NCI-H2171 treated with DMSO at 0.1 percent for 48 hours (cell line): ENCODE data around the gene HDDC2.

Experiments
- DNase-seq: peaks from one replicate; lab custom pipeline; 2025; lab: John Stamatoyannopoulos, UW

The HDDC2 gene

DNA sequence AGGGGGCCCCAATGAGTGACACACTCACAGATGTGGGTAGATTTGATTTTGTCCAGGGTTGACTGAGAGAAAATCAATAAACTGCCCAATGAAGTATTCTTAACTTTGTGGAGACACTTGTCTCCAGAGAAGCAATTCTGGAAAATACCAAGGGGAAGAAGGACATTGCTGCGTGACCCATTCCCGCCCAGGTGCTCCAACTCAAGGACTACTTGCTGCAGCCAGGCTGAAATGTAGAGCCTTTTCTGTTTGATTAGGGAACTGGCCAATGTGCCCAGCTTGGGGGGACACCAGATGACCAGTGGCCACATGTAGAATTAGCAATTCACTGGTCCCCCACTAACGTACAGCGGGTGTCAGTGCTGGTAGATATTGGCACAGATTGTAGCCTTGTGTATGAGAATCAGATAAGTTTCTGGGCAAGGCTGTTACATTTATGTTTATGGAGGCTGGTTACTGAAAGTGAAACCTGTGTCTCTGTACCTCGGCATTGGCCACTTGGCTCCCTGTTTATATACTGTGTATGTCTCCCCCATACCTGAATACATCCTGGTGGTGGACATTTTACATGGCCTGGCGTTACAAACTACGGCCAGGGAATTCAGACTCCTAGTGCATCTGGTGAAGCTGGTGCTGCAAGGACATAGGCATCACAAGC, 32.3 kb downstream of the HDDC2 start:
- no peak for DNase-seq

DNA sequence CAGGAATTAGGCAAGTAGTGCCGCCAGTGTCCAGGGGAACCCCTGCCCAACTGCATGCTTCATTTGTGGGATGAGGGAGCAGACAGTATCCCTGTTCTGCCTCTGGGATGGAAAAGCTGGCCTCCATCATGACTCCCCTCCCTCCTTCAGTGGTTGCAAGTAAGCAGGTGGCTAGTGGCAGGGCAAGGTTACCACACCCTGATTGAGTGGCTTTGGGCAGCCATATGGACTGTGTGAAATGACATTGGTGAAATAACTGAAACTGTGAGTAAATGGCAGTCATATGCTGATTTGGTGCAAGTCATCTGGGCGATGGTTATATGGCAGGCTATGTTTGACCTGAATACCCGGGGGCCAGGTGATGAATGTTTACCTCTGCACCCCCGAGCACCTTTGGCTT, 33.0 kb downstream of the HDDC2 start:
- no peak for DNase-seq

DNA sequence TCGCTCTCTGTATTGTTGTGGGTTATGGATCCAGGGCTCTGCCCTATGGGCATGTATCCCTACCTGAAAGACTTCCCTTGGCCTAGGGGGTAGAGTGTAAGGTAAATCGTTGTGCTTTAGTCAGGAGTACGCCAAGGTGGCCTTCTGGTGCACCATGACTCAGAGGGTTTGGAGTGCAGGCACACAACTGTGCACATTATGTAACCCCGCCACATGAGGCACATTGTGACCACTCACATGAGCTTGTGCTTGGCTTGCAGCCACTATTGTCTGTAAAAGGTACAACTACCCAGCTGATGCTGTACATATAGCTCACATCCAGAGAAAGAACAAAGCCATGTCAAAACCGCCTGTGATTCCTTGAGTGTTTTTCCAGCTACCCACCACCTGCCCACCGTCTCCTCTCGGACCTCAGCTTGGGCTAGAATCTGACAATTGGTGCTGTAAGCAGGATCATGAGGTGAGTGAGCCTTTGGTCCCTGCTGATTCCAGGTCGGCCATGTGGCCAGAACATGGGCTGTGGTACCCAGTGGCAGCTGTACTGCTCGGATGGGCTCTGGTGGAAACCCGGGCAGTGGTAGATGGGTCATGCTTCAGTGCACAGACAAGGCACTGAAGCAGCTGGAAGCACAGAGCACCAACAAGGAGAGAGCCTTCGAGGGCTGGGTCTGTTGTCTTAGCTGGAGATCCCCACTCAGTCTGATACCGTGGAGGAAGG, 33.8 kb downstream of the HDDC2 start:
- DNase-seq, result peak; percentile 60

DNA sequence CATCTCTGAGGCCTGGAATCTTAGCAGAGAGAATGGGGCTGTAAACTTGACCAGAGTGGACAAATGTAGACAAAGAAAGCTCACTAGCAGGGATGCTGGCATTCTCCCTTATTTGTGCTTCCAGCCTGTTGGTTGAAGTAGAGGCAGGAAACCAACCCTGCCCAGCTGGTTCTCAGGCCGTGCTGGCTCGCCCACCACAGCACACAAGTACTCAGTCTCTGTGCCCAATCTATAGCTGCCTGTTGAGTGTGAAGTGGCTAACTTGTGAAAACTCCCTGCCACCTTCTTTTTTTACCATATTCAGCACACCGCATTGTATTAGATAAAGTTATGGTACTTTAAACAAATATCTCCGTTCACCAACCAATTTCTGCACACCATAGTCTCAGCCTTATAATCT, 37.3 kb downstream of the HDDC2 start:
- DNase-seq, result no peak

DNA sequence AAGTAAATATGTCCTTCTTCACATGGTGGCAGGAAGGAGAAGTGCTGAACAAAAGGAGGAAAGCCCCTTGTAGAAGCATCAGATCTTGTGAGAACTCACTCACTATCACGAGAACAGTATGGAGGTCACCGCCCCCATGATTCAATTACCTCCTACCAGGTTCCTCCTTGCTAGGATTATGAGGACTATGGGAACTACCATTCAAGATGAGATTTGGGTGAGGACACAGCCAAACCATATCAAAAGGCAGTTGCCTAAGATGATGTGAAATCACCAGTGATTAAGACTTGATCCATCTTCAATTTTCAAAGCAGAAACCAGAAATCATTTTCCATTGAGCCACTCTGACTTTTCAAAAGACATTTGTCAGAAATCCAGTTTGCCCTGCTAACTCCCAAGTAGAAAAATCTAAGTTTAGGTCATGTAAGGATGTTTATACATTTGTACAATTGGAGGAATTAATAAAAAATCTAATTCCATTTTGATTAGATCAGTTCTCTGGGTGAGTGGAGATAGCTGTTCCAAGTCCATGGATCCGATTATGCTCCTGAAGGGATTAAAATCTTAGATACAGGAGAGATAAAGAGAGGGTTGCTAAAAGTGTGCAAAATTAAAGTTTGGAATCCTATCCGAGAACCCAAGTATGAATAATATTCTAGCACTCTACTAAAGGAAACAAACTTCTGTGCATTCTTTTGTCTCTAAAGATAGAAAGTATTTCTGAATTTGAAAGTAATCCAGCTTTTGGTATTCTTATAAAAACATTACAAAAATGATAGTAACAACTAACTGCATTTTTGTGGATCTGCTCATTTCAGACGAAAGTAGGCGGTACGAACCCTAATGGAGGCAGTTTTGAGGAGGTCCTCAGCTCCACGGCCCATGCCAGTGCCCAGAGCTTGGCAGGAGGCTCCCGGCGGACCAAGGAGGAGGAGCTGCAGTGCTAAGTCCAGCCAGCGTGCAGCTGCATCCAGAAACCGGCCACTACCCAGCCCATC, 39.5 kb downstream of the HDDC2 start:
- no peak for DNase-seq

DNA sequence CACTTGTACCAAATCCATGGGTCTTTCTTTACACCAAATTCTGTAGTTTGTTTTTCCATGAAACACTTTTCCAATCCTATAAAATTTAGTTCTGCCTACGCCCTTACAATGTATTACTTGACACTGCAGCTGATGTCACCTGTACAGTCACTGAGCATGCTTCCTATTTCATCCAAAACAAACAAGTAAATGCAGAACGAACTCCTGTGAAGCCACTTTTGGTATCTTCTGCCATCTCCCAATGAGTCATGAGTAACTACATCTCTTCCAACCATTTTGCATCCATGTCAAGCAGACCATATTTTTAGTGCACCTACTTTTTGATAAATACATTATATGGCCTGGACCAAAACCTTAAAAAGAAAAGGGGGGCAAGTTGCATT, 42.4 kb downstream of the HDDC2 start:
- no peak for DNase-seq

DNA sequence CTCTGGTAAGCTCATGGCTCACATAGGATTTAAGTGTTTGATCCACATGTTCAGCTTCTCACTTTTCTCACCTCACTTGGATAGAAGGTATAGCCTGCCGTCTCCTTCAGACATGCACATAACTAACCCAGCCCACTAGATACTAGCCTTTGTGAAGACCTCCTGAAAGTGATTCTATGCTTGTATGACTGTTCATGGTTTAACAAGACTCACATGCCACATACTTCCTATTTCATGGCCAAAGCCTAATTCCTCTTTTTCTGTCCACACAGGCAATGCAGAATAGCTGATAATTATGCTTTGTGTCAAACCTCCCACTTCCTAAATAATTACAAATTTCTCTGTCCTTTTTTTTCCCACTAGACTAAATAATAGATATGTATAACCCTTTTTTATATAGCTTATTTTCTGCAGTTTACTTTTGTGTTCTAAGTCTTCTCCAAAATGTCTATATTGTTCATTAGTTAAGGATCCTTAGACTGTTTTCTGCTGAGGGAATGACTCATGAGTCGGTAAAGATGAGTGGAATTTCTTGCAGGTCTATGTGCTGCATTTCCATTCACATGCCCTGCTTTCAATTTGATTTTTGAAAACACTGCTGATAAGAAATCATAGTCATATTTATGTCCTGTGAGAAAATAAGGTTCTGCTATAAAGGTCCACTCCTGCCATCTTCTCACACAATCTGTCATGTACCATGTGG, 43.0 kb downstream of the HDDC2 start:
- DNase-seq, result no peak

DNA sequence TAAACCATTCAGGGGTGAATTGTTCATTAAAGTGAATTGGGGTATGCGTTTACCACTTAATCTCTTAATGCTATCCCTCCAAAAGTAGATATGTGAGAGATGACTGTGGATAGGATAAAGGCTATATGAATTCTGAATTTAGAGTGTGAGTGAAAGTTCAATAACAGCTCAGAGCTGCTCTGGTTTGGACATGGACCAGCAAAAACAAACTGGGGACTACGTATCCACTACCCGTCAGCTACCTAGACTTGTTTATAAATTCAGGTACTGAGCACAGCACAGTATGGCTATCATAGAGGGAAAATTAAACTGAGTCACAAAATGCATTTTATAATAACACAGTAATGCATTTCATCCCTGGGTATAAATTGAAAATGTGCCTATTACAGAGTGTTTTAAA, 44.4 kb downstream of the HDDC2 start:
- DNase-seq, result no peak

DNA sequence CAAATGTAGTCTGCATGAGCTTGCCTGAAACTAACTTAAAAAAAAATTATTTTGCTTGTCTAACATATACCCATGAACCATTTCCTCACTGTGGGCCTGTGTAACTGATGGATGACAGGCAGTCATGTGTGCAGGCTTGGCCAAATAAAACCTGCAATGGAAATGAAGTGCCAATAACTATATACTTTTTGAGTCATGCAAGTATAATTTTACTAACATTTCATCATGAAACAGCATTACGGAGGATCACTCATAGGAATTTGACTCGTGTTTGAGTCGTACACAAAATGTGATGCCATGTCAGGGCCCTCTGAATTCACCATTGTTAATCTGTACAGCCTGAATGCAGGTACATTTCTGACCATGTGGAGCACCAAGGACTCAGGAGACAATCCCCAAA, 46.6 kb downstream of the HDDC2 start:
- DNase-seq, result no peak

DNA sequence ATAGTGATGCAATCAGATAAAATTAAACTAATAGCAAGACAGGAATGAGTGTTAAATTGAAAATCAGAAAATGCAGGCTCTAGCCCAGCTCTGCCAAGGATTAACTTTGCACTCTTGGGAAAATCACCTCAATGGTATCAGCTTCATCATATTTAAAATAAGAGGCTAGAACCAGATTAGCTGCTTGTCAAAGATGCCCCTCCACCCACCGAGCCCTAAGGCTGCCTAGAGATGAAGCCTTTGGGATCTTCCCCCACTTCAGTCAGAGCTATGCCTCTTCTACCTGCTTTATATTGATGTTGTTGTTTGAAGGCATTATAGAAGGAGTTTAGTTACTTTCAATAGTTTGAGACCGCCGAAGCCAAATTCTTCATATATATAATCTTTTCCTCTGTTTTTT, 47.4 kb downstream of the HDDC2 start:
- no peak for DNase-seq

DNA sequence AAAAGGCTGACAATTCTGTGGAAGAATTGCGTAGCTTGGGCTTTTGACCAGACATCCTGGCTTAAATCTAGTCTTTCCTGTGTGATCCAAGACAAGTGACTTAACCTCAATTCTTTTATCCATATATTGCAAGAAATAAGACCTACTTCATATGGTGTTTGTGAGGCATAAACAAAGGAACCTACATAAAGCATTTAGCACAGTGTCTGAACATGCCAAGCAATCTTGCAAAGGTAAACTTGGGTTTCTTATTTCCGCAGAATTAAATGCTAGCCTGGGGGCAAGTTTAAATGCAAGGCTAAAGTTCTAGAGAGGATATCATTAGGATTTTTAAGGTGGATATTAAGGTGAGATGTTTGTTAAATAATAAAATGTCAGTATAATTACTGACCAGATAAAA, 47.9 kb downstream of the HDDC2 start:
- no peak for DNase-seq

DNA sequence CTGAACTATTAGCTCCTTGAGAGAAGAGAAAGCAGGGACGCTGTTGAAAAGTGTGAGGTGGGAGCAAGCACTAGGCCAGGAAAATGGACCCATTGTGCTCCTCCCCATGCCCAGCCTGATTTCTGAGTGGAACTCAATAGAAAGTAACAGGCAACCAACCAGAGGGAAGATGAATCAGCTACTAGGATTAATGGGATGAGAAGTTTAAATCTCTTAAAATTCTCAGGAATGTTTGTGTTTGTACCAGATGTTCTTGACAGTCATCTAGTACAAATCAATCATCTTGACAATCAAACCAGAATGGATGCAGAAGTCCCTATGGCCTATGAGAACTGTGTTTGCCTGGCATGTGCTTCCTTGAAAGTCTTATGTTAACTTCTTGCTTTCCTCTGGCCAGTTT, 48.9 kb downstream of the HDDC2 start:
- DNase-seq, result no peak

DNA sequence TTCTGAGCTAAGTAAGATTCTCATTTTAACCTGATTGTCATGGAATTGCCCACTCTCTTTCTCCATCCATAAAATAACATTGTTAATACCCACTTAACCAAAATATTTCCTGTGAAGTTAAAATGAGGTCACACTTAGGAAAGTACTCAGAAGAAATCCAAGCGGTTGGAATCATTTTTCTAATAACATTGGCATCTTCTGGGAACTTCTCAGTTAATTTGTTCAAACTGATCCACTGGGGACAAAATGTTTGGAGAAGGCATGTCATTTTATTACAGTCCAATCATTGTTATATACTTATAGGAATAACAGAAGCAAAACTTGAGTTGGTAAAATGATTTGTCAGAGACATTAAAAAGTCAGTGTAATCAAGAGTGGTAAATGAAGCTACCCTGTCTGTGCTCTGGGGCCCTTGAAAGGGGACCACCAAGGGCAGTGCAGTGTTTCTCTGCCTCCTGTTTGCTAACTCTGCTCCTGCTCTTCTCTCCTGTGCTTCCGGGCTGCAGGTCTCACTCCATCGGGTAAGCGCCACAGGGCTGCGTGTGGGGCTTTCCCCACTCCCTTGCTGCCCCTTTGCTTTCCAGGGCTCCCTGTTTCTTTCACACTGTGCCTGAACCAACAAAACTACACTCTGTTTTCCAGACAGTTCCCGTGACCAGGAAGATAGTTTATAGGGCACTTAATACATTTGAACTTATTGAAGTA, 50.1 kb downstream of the HDDC2 start:
- DNase-seq, result no peak

DNA sequence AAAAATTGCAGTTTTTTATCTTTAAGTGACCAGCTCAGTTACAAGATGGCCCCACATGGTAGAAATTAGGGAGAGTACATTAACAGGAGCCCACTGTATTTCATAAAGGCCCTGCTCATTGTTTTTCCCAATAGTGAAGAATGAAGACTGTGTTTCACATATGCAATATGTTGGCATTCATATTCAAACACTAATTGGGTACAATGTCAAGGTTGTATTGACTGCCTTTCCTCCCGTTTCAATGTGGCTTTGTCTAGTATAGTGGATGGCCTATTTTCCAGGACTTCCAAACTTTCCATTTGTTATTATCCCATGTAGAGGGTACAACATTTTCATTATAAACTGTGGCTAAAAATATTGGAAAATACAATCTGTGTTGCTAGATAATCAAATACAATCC, 51.3 kb downstream of the HDDC2 start:
- DNase-seq, result no peak

DNA sequence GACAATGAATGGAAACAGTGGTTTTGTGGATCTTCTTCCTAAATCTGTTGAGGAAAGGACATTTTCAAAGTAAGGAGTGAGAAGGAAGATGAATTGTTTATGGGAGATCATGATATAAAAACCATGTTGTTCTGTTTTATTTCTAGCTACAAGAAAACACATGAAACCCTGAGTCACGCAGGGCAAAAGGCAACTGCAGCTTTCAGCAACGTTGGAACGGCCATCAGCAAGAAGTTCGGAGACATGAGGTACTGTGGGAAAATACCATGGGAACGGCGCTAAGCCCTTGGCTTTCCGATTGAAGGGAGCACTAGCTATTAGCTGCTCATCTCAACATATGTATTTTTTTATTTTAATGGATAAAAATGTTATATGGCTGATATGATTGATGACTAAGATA, 53.6 kb downstream of the HDDC2 start:
- no peak for DNase-seq

DNA sequence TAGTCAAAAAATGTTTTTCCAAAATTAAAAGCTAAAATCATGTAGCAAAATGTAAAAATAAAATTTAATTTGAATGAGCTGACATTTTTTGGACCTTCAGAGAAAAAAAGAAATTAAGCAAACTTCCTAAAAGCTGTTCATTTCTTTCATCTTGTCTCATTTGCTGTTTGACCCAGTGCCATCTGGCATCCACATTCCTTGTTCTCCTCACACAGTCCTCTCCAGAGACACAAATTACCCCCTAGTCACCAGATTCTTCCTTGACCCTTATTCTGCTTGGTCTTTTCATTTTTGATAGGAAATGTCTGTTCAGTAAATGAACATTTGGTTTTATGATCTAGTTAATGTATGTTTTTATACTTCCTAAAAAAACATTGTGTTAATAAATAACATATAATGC, 55.2 kb downstream of the HDDC2 start:
- peak; percentile 3 for DNase-seq

DNA sequence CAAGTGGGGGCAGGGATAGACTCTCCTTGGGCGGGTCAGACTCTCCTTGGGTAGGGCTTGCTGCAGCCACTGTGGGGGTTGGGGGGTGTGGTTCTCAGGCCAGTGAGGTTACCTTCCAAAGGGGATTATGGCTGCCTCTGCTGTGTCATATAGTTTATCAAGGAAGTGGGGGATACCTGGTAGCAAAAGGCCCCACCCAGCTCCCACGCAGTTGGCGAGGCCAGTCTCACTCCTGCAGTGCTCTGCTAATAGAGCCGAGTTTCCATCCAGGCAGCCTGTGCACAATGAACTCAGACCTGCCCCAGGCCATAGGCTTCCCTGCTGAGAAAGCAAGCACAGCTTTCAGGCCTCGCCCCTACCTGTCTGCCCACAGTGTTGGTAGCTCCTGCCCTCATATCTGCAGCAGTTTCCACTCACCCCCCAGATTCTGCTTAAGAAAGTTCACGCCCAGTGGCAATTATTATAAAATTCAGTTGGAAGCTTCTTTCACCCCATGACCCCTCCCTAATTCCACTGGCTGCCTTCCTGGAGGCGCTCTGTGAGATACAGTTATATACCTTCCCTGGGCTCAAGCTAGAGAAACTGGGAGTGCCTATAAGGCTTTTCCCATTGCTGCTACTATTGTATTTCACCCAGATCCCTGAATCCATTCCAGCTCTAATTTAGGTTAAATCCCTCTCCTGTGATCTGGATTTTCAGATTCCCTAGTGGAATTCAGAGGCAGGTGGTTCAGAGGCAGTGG, 56.1 kb downstream of the HDDC2 start:
- no peak for DNase-seq

DNA sequence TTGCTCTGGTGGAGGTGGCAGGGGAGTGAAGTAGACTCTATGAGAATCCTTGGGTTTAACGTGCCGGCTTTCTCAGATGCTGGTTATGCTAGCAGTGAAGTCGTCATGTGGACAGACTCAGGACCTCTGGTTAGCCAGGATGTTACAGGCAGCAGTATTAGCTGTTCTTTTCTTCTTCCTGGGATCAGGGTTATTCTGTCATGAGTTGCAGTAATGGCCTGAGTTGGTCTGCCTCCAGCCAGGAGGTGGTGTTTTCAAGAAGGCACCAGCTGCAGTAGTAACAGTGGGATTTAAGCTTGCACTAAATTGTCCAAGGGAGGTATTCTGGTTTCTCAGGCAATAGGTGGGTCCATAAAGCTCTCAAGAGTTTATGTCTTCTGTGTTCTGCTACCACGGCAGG, 56.7 kb downstream of the HDDC2 start:
- DNase-seq, result no peak

DNA sequence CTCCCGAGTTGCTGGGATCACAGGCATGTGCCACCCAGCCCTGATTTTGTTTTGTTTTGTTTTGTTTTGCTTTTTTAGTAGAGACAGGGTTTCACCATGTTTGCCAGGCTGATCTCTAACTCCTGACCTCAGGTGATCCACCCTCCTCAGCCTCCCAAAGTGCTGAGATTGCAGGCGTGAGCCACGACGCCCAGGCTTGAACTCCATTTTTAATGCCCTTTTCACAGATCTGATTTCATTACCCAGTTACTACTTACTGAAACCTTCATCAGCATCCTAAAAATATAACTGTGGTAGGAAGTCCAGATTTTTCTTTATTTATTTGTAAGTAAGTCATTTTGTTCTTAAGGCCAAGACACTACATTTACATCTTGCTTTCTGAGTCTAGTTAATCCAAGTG, 64.0 kb downstream of the HDDC2 start:
- no peak for DNase-seq

DNA sequence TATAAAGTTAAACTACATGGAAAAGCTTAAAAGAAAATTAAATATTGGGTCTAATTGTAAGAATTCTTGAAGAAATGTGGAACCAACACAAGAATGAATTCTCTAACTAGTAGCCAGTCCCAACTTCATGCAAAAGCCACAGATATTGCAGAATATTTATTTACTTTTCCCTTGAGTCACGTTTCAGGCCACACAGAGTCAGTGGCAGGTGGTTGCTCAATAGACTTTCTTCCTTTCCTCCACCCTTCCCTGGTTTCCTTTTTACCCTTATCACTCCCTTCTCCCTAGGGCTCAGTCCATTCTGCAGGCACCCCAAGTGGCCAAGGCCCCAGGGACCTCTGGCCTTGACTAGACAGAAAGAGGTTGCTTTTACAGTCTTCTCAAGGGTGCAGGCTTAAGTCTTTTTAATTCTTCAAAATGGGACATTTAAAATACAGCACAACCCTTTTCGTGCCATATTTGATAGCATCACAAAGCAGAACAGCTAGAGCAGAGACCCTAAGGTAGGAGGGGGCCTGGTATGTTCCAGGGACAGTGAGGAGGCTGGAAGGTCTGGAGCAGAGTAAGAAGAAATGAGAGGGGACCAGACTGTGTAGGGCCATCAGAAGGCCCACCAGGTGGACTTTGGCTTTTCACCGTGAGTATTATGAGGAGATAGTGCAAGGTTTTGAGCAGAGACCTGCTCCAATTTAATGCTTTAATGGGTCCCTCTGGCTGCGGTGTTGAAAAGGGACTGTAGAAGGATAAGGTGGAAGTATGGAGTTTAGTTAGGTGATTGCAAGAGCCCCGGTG, 65.0 kb downstream of the HDDC2 start:
- no peak for DNase-seq
